KOPT-K1 (cell line): Measurements from ENCODE around the gene CFAP69.
"Not testable (repeated sequence)": the region's sequence is repeated elsewhere in the genome, so short reads cannot be mapped to it uniquely, and the experiment has no call there.

Experiments used
- H3K27ac ChIP-seq: fragments of 200-600 bp; sonication (generic); 2 replicates; pipeline ENCODE4 v1.5.1; 2016; ENCODE audit warnings: antibody characterized with exemption, mild to moderate bottlenecking, low read depth, low read length; ENCODE audit not compliant: poor library complexity, severe bottlenecking
- H3K36me3 ChIP-seq: fragments of 200-600 bp; sonication (generic); 2 replicates; pipeline ENCODE4 v1.5.1; 2017; ENCODE audit warnings: antibody characterized with exemption, mild to moderate bottlenecking, low read length, moderate library complexity; ENCODE audit not compliant: insufficient read depth
- H3K9me3 ChIP-seq: fragments of 200-600 bp; sonication (generic); 2 replicates; pipeline ENCODE4 v1.5.1; 2017; ENCODE audit warnings: antibody characterized with exemption, low read length, mild to moderate bottlenecking; ENCODE audit not compliant: insufficient read depth, poor library complexity, severe bottlenecking

Gene CFAP69

DNA sequence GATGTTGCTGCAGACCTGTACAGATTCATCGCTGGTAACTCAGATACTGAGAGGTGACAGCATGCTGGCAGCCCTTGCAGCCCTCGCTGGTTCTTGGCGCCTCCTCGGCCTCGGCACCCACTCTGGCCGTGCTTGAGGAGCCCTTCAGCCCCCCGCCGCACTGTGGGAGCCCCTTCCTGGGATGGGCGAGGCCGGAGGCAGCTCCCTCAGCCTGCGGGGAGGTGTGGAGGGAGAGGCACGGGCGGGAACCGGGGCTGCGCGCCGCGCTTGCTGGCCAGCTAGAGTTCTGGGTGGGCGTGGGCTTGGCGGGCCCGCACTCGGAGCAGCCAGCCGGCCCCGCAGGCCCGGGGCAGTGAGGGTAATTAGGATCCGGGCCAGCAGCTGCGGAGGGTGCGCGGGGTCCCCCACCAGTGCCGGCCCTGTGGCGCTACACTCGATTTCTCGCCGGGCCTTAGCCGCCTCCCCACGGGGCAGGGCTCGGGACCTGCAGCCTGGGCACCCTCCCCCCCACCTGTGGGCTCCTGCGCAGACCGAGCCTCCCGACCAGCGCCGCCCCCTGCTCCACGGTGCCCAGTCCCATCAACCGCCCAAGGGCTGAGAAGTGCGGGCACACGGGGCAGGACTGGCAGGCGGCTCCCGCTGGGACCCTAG is 89.3 kb downstream of the CFAP69 start:
- Histone ChIP-seq H3K27ac (no peak overlapping the region), H3K36me3 (no peaks in the 10 kb centered on the region), H3K9me3 (peaks cover 7% of the 10 kb centered on the region)

DNA sequence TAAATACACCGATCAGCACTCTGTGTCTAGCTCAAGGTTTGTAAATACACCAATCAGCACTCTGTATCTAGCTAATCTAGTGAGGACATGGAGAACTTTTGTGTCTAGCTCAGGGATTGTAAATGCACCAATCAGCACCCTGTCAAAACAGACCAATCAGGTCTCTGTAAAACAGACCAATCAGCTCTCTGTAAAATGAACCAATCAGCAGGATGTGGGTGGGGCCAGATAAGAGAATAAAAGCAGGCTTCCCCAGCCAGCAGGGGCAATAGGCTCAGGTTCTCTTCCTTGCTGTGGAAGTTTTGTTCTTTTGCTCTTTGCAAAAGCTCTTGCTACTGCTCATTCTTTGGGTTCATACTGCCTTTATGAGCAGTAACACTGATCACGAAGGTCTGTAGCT is 90.0 kb downstream of the CFAP69 start:
- H3K9me3 ChIP-seq, H3K36me3 ChIP-seq, H3K27ac ChIP-seq: not testable (repeated sequence)

DNA sequence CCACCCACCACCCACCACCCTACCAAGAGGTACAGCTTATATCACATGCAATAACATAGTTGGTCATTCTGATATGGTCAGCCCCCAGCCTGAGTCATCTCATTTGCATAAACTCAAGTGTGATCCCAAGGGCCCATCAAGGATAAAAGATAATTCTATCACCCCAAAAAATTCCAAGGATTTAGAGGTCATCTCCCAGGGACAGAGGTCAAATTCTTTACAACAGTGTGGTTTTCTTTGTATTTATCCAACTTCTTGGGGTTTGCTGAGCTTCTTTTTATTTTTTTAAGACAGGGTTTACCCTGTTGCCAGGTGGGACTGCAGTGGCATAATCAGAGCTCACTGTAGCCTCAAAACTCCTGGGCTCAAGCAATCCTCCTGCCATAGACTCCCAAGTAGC is 92.1 kb downstream of the CFAP69 start:
- Histone ChIP-seq H3K36me3 (no peaks in the 10 kb centered on the region), H3K27ac (no peak overlapping the region), H3K9me3 (peaks cover 7% of the 10 kb centered on the region)

DNA sequence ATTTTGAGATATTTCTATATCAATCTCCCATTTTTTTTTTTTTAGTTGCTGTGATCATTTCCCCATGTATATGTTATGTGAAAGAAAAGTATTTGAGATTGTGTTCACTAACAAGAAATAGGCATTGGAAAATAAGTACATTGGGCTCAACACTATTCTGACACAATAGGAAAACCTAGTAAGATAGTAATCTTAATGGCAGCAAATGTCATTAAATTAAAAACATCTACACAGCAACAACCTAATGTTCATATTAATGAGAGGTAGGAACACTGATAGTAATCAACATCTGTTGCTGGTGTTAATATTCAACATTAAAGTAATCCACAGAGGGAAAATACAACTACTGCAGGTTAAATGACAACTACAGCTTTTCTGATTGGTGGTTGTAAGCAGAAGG is 100.0 kb downstream of the CFAP69 start:
- Histone ChIP-seq H3K9me3 (no peaks in the 10 kb centered on the region), H3K36me3 (no peaks in the 10 kb centered on the region), H3K27ac (no peak overlapping the region)

DNA sequence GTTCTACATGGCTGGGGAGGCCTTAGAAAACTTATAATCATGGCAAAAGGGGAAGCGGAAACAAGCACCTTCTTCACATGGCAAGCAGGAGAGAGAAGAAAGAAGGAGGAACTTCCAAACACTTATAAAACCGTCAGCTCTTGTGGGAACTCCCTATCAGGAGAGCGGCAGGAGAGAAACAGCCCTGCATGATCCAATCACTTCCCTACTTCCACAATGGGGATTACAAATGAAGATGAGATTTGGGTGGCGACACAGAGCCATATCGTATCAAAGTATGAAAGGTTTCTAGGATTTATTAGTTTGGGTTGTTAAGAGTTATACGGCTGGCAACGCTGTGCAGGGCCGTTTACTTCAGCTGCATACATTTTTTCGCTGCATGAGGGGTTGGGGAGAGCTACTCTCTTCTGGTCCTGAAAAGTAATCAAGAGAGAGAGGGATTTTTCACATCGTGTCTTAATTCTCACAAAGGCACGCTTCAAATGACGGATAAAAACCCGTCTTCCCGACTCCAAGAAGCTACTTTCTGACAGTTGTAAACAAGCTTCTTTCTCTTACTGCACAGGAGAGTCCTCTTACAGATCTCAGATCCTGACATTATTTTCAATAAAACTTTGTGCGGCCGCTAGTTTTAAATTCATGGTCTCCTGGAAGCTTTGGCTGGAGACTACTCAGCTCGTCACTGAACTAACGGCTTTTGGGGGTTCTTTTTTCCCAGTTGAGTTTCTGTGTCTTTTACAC is 100.8 kb downstream of the CFAP69 start:
- Histone ChIP-seq H3K27ac (peak overlapping the region; percentile 85), H3K9me3 (no peaks in the 10 kb centered on the region), H3K36me3 (no peaks in the 10 kb centered on the region)

DNA sequence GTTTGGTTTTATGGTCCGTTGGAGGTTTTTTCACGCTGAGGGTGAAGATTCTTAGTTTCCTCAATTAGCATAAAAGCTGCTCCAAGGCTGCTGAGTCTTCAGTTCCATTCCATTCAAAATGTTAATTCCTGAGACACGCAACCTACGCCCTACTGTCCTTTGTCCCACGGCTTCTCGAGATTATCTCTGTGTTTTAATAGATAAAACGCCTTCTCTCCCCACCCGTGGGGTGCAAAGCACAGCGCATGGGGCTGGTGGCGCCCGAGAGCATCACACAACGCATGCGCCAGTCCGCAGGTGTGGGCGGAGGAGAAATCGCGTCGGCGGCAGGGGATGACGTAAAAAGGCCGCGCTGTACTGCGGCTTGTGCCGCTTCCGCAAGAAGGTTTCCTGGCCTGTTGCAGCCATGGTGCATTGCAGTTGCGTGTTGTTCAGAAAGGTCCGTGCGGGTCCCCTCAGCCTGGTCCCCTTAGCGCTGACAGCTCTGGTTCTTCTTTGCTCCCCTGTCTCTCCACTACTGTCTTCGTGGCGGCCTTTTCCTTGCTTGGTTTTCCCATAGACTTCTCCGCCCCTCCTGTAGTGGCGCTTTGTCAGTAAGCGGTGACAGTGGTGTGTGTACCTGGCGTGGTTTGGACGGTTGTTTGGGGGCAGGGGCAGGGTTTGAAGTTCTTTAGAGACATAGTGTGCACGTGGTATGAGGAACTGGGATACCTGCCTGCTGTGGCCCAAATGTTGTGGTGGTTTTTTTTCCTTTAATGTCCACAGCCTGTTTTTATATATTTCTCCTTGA is 101.6 kb downstream of the CFAP69 start, which contains the start of gene GTPBP10:
Gene GTPBP10, plus strand, starts transcription at position 381 of the 790 bp plus-strand sequence. Its CDS starts 26 bp downstream, at position 407.
- H3K27ac ChIP-seq: peak within 1 kb of the TSS; percentile 85
- no peaks in the 10 kb centered on the region for H3K9me3 ChIP-seq
- H3K36me3 ChIP-seq: no peaks in the 10 kb centered on the region

DNA sequence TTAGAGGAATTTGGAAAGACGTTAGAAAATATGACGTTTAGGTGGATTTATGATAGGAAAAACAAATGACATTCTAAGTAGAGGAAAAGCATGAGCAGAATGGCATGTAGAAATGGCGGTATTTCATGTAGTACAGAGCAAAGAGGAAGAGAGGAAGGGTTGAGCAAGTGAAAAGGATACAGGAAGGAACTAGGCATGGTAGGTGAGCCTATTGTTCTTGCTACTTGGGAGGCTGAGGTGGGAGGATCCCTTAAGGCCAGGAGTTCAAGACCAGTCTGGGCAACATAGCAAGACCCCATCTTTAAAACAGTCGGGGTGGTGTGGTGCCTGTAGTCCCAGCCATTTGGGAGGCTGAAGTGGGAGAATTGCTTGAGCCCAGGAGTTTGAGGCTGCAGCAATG is 102.8 kb downstream of the CFAP69 start:
- Histone ChIP-seq H3K36me3 (no peaks in the 10 kb centered on the region), H3K27ac (peak overlapping the region; percentile 85), H3K9me3 (no peaks in the 10 kb centered on the region)

DNA sequence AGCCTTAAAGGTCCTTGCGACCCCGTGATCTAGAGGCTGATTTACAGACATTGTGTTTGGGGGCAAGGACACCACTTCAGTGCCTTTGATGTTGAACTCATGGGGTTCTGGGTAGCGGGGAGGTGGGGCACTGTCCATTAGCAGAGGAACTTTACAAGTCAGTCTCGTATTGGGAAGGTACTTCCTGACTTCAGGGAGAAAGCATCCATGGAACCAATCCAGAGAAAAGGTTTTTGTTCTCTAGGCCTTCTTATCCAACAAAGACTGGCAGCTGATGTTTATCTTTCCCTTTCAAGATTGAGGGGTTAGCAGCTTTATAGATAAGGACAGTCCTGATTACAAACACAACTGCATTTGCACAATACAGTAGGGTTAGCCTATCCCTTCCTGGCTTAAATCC is 104.3 kb downstream of the CFAP69 start:
- Histone ChIP-seq H3K36me3 (peaks cover 14% of the 10 kb centered on the region), H3K27ac (no peak overlapping the region), H3K9me3 (no peaks in the 10 kb centered on the region)

DNA sequence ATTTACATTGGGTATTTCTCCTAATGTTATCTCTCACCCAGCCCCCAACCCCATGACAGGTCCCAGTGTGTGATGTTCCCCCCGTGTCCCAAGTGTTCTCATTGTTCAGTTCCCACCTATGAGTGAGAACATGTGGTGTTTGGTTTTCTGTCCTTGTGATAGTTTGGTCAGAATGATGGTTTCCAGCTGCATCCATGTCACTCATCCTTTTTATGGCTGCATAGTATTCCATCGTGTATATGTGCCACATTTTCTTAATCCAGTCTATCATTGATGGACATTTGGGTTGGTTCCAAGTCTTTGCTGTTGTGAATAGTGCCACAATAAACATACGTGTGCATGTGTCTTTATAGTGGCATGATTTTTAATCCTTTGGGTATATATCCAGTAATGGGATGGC is 105.1 kb downstream of the CFAP69 start:
- H3K9me3 ChIP-seq, H3K27ac ChIP-seq: not testable (repeated sequence)
- H3K36me3 ChIP-seq: peaks cover 19% of the 10 kb centered on the region

DNA sequence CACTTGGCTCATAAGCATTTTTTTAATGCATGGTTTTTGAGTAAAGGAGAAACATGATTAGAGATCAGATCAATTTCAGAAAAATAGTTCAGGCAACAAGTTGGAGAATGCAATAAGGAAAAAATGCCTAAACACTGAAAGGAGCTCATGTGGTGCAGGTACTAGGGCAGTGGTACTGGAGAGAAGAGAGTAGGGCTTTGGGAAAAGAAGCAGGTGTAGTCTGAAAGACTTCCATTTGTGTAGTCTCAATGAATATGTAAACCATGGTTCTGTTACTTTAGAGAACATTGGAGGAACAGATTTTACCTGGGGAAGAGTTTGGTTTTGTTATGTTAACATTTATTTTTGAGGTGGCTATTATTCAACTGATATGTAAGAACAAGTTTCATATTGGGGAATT is 107.0 kb downstream of the CFAP69 start:
- H3K9me3 ChIP-seq: peaks cover 14% of the 10 kb centered on the region
- H3K27ac ChIP-seq: no peak overlapping the region
- H3K36me3 ChIP-seq: peaks cover 39% of the 10 kb centered on the region
